Ammon's horn (tissue), 1 donor: Measurements from ENCODE around the gene MIEF1.

Source experiments
- DNase-seq: peaks from one replicate; pipeline ENCODE4 v3.0.0-alpha.2; 2016; ENCODE audit warnings: low spot score

The MIEF1 gene

GRCh38 chr22:39470451-39471291 is 31.4 kb upstream of the MIEF1 start:
- DNase-seq, result no peak

DNA sequence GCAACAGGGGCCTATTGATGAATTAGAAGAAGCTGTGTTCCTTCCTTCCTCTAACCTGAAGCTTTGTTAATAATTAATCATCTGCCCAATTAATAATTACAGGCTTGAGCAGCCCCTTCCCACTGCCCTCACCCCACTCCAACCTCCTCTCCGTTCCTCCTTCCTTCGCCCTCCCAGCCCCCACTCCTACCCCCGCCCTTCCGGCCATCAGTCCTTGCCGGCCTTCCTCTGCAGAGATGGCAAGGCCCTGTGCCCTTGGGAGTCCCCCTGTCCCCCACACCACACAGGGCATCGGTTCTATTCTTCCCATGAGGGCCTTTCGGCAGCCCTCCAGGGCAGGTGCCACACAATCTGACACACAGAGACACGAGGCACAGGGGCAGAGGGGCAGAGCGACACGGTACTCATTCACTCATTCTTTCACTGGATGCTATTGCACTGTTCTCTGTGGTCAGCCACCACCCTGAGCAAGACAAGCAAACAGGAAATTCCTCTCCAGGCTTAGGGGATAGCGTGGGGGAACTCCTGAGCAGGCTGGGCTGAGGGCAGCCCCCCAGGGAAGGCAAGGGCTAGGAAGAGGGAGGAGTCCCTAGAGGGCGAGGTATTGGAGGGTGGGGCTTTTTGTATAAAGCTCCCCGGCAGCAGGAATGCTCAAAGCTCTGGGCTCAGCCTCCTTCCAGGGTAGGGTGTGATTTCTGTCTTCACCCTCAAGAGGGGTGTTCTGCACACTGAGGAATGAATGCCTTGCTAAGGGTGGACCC is 30.5 kb upstream of the MIEF1 start:
- no peak for DNase-seq

GRCh38 chr22:39472570-39473556 is 29.2 kb upstream of the MIEF1 start:
- DNase-seq, result no peak

DNA sequence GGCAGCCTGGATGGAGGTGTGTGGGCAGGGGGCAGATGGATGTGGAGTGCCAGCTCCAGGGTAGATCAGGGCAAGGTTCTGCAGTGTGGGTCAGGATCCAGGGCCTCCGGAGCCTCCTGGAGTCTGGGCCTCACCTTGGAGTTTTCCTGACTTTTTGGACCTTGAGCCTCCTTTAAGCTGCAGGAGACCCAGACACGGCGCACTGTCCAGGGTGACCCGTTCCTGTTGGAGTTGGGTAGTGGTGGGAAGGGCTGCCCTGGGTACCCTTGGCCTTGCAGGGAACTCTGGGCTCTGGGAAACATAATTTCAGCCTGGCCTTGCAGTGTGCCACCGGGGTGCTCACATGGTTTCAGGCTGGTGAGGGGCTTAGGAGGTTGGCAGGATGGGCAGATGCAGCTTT is 28.2 kb upstream of the MIEF1 start:
- DNase-seq, result no peak

DNA sequence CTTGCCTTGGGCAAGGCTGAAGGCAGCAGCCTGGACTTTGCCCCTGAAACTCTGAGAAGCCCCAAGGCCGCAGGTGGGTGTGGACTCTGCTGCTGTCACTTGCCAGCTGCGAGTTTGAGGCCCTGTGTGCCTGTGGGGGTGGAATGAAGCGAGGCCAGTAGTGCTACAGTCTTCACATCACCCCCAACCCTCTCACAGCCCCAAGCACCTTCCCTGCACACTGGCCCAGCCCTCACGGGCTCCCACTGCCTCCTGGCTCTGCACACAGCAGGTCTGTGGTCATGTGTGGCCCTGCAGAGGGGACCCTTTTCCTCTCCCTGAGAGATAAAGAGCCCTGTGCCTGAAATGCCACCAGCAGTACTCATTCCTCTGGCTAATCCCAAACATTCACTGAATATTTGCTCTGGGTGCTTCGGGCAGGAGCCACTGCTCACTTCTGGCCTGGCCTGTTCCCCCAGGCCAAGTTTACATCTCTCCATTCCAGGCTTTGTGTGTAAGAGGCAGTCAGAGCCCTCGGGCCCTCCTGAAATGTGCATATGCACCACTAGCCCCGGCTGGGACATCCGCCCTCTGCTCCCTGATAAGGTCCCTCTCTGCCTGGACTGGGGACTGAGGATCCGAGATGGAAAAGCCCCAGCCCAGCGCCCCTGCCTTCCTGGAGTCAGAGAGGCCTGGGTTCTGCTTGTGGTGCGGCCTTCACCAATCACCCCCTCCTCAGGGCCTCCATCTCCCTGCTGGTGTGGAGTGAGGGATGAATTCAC is 27.6 kb upstream of the MIEF1 start:
- DNase-seq, result no peak

- no peak for DNase-seq
These were observed 26.8 kb upstream of the MIEF1 start for GRCh38 chr22:39475337-39475736.

DNA sequence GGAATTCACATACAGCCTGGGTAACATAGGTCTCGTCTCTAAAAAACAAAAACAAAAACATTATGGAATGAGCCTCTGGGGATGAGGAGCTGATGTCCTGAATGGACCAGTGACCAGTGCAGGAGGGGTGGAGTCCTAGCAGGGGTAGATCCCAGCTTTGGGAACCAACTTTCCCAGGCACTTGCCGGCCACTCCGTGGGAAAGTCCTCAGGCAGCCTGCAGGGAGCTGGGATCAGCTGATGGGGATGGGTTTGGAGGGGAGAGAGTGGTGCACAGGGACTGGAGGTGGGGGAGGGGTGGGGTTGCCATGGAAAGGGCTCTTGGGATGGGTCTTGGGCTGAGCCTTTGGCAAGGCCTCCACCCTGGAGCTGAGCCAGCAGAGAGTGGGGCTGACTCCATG is 26.2 kb upstream of the MIEF1 start:
- DNase-seq, result no peak

- DNase-seq, result no peak
These were observed 25.4 kb upstream of the MIEF1 start for GRCh38 chr22:39476664-39477063.

- no peak for DNase-seq
These were observed 24.5 kb upstream of the MIEF1 start for GRCh38 chr22:39477542-39477941.

DNA sequence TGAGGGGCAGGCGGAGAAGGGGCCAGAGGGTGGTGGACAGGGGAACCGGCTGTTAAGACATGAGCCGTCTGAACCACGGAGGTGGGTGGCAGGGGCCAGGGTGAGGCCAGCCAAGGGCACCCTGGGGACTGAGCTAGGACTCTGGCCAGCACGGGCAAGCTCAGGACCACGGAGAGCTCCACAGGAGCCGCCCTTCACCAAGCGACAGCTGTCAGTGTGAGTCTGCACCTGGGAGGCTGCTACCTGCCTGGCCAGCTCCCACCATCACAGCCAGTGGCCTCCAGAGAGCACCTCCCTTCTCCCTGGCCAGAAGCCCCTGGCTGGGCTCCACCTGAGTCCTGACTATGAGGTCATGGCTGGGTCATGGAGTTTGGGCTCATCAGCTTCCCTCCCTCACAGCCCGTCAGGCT is 23.6 kb upstream of the MIEF1 start:
- DNase-seq, result no peak

- DNase-seq, result no peak
These were observed 22.8 kb upstream of the MIEF1 start for GRCh38 chr22:39479254-39479653.

- no peak for DNase-seq
These were observed 21.5 kb upstream of the MIEF1 start for GRCh38 chr22:39480557-39480956.

- peak; percentile 64 for DNase-seq
These were observed 21.0 kb upstream of the MIEF1 start for GRCh38 chr22:39481054-39481453.

GRCh38 chr22:39481595-39481994 is 20.5 kb upstream of the MIEF1 start:
- DNase-seq, result no peak

GRCh38 chr22:39482768-39483167 is 19.3 kb upstream of the MIEF1 start:
- no peak for DNase-seq

DNA sequence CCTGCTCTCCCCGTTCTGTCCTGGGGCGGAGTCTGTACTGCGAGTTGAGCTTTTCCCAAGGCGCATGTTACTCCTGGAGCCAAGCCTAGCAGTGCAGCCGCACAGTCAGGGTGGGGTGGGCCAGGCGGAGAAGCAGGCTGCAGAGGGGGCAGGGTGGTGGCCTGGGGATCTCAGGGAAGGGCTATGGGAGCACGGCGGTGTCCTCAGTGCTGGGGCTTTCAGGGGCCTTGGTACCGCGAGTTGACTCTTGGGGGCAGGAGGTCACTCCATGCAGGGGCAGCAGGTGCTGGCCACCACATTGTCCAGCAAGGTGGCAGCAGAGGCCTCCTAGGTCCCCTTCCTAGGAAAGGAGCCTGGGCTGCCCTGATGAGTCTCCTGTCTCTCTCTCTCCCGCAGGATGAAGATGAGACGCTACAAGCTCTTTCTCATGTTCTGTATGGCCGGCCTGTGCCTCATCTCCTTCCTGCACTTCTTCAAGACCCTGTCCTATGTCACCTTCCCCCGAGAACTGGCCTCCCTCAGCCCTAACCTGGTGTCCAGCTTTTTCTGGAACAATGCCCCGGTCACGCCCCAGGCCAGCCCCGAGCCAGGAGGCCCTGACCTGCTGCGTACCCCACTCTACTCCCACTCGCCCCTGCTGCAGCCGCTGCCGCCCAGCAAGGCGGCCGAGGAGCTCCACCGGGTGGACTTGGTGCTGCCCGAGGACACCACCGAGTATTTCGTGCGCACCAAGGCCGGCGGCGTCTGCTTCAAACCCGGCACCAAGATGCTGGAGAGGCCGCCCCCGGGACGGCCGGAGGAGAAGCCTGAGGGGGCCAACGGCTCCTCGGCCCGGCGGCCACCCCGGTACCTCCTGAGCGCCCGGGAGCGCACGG is 14.9 kb upstream of the MIEF1 start:
- DNase-seq, result peak; percentile 66

DNA sequence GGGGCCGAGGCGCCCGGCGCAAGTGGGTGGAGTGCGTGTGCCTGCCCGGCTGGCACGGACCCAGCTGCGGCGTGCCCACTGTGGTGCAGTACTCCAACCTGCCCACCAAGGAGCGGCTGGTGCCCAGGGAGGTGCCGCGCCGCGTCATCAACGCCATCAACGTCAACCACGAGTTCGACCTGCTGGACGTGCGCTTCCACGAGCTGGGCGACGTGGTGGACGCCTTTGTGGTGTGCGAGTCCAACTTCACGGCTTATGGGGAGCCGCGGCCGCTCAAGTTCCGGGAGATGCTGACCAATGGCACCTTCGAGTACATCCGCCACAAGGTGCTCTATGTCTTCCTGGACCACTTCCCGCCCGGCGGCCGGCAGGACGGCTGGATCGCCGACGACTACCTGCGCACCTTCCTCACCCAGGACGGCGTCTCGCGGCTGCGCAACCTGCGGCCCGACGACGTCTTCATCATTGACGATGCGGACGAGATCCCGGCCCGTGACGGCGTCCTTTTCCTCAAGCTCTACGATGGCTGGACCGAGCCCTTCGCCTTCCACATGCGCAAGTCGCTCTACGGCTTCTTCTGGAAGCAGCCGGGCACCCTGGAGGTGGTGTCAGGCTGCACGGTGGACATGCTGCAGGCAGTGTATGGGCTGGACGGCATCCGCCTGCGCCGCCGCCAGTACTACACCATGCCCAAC is 14.1 kb upstream of the MIEF1 start:
- DNase-seq, result peak; percentile 3

GRCh38 chr22:39488563-39489083 is 13.5 kb upstream of the MIEF1 start:
- peak; percentile 2 for DNase-seq
